Activated gamma-delta T cell treated with Interleukin-2 at 50 U/mL for 16 hours (primary cell): Measurements from ENCODE around the gene MAPK10.

Source experiments
- DNase-seq: peaks from one replicate; pipeline ENCODE4 v3.0.0-alpha.2; 2020

The MAPK10 gene

DNA sequence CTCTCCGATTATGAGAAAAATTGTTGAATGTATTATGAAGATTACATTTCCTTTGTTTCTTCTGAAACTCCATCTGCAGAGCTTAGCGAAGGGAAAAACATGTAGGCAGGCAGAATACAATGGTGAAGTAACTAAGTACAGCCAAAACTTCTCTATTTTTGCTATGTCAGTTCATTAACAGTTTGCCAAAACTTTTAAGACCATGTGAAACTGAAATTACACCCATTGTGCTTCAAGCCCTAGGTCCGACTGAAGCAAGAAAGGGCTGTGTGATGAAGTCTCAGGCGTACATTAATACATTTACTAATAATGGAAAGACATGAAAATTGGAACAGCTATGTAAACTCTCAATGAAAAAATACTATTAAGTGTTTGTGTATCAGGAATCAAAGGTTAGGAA, 398.0 kb downstream of the MAPK10 start:
- no peak for DNase-seq

DNA sequence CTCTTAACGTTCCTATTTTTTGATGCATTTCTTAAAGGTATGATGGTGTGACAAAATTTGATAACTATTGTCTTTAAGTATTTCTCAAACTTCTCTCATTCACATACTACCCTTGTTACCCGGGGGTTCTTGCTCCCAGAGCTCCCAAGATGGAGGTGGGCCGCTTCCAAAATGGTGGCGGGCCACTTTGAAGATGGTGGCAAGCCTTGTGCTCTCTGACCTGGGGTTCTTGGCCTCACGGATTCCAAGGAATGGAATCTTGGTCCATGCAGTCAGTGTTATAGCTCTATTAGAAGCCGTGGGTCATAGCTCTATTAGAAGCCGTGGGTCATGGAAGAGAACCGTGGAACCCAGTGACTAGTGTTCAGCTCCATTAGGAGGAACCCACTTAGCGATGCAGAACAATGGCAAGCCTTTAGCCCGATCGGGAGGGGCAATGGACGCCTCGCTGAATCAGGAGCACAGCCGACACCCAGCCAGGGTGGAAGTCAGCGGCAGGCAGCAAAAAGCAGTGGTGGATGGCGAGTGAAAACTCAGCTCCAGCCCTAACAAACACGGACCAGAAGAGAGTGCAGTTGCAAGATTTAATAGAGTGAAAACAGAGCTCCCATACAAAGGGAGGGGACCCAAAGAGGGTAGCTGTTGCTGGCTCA, 403.4 kb downstream of the MAPK10 start:
- DNase-seq: no peak

DNA sequence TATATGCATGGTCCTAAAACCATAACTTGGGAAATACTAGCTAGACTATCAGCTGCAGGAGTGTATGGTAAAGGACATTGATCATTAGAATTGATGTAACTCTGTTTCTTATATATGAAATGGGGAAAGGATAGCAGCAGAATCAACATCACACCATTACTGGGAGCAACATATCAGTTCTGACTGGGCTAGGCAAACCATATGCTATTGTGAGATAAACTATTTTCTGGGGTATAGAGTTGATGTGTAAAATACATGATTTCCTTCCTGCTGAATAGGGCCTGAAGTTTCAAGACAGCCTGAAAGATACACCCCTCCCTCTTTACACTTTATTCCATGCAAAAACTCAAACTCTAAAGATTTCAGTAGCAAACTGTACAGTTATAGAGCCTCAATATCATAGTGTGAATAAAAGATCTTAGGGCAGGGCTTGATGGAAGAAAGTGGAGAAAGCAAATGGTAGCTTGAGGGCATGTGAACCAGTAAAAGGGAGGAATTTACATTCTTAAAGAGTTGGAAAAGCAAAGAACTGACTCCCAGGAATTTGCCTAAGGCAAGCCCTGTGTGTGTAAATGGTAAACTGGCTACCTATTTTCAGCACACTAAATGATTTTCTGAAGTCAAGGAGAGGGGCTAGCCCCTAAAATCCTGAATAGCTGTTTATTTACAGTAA, 404.1 kb downstream of the MAPK10 start:
- no peak for DNase-seq

DNA sequence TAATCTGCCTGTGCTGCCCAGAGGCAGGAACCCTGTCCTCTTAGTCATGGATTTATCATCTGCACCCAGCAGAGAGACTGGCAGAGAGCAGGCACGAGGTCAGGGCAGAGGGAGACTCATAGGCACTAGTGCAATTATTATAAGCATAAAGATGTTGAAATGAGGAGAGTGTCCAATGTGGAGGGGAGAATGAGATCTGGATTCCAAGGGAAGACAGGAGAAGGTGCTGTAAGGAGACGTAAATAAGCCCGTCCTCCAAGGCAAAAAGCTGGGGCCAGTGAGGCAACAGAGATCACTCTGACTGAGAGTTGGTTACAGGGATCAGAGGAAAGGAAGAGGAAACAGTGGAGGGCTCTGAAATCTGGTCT, 406.2 kb downstream of the MAPK10 start:
- no peak for DNase-seq

- DNase-seq: no peak
Observed at GRCh38 chr4:85952972-85953650, 406.7 kb downstream of the MAPK10 start.

DNA sequence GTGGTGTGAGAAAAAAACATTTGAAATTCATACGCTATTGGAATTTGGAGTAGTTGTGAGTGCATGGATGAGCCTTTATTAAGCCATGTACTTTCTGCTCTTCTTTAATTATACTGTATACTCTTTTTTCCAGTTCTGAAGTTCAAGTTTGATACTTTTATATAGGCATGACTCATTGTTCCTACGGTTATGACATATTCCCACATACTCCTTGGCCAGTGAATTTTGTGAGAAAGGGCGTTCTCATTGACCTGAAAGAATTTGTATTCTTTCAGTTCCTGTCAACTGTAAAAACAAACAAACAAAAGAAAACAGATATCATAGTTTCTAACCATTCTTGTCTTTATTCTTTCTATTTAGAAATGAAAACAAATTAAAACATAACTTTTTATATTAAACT, 407.3 kb downstream of the MAPK10 start:
- DNase-seq: no peak

DNA sequence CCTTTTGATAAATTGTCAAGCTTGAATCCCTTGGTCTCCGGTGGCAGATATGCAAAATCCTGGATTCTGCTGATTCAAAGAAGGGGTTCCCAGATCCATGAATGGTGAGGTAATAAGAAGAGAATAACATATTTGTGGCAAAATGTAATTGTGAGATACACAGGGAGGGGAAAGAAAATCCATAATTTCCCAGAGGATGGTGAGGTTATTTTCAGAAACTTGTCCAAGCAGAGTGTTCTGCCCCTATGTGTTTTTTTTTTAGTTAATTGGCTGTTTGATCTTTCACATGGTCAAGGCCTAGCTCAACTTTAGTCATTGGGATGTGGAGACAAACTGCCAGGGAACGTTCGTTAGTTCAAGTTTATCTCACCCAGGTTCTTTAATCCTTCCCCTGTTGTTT, 408.8 kb downstream of the MAPK10 start:
- no peak for DNase-seq

DNA sequence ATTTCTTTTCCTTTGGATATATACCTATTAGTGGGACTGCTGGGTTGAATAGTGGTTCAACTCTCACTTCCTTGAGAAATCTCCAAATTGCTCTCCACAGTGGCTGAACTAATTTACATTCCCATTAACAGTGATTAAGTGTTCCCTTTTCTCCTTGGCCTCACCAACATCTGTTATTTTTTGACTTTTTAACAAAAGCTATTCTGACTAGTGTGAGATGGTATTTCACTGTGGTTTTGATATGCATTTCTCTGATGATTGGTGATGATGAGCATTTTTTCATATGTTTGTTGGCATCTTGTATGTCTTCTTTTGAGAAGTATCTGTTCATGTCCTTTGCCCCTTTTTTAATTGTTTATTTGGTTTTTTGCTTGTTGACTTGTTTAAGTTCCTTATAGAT, 413.0 kb downstream of the MAPK10 start:
- no peak for DNase-seq

- DNase-seq: no peak
Observed at GRCh38 chr4:85942107-85942506, 417.7 kb downstream of the MAPK10 start.

- DNase-seq: no peak
Observed at GRCh38 chr4:85940151-85940550, 419.7 kb downstream of the MAPK10 start.
